Activated CD8-positive, alpha-beta memory T cell treated with anti-CD3 and anti-CD28 coated beads, Interleukin-2, amount 50 U/mL, for 48 hours (primary cell): ENCODE measurements around the gene LSM10.

Source experiments
- DNase-seq: peaks from one replicate; pipeline ENCODE4 v3.0.0-alpha.2; 2020

Gene LSM10

DNA sequence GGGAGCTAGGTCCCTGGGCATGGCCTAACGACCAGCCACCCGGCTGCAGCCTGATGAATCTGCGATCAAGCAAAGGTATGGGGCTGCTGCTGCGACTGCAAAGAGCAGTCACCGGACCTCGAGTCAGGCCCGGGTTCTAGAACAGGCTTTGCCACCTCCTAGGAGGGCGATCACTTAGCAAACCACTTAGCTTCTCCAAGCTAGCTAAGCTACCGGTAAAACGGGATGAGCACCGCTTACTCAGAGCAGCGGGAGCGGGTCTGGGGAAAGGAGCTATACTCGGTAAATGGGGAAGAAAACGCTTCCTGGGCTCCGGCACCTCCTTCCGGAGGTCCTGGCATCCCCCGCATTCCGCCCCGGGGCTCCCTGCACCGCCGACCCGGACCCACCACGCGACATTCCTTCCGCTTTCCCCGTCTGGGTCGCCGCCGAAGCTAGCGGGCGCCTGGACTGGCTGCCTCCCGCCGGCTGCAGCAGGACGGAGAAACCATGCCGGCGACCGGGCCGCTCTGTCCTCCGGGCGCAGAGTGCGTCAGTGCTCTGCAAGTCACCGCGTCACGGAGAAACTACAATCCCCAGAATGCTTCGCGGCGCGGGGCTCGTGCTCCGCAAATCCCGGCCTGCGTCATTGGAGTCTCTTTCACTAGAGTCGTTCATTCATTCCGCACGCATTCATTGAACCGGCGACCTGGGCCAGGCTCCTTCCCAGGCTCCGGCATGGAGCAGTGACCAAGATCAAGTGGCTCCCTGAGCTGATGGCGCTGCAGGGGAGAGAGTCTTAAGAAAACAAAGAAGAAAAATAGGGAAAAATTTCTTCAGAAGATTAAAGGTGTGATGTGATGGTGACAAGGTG is at the start of gene LSM10:
TSS of gene LSM10 (minus strand) at position 531 of the 853 bp plus-strand sequence. CDS start 3,779 bp downstream, outside the sequence.
- peak; percentile 95 for DNase-seq

- DNase-seq, result no peak
Measured at GRCh38 chr1:36447450-36447849, 49.7 kb upstream of the LSM10 start.

DNA sequence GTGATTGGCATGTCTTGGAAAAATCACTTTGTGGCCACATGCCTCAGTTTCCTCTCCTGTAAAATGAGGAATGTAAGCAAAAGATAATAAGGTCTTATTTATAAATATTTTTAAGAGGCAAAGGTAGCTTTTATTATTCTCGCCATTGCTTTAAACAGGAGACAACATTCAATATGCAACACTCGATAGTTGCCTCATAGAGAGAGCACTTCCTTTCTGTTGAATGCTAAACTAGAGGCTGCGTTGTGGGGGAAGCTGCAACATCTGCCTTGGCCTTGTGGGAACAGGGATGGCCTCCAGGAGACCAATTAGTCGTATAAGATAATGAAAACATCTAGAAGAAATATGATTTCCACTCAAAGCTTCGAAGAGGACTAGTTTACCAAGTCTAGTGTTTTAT is 49.0 kb upstream of the LSM10 start:
- DNase-seq, result no peak

GRCh38 chr1:36446271-36446670 is 48.6 kb upstream of the LSM10 start:
- no peak for DNase-seq

- no peak for DNase-seq
Measured at GRCh38 chr1:36443297-36443696, 45.6 kb upstream of the LSM10 start.

- DNase-seq, result no peak
Measured at GRCh38 chr1:36442337-36442736, 44.6 kb upstream of the LSM10 start.

- no peak for DNase-seq
Measured at GRCh38 chr1:36440646-36441045, 42.9 kb upstream of the LSM10 start.

DNA sequence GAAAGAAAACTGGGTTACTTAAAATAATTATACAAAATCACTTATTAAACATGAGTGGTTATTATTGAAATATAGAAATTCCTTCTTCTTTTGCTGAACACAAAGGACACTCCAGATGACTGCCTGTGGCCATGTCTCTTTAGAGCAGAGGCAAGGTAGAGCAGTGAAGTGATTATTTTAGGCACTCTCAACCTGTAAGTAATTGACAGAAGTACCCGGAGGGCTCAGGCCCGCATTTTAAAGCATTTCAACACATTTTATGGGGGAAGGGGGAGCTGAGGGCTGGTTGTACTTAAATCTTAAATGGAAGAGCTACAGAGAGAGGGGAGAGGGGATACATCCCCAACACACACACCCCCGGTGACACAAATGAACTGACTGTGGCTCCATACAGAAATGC is 42.3 kb upstream of the LSM10 start:
- DNase-seq, result no peak

DNA sequence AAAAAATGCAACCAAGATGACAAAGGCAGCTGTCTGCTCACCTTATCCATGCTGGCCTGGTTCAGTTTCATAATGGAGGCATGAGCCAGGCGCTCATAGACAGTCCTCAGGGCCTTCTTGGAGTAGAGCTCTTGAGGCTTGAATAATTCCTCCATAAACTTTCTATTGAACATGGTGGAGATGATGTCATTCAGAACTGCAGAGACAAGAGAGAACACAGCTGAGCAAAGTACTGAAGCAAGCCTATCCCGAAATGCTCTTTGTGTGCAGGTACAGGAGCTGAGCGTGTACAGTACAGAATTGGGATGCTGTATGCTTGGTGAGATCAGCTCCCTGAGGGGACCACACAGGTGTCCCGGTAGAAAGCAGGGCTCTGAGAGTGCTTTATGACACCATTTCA is 41.0 kb upstream of the LSM10 start:
- no peak for DNase-seq

GRCh38 chr1:36436821-36437220 is 39.1 kb upstream of the LSM10 start:
- DNase-seq, result no peak

DNA sequence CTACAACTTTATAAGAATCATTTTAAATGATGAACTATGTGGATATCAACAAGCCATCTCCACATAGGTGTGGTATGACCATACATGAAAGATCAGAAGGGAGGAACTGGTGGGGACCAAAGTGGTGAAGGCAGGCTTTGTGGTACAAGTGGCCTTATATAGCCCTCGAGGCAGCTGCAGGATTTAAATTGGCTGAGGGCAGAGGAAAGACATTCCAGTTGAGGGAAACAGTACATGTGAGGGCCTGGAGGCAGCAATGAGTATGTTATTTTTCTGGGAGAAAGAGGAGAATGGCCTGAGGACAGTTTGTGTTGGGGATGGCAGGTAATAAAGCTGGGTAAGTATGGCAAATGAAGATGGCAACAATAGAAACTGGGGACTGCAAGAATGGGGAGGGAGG is 35.4 kb upstream of the LSM10 start:
- DNase-seq, result no peak

DNA sequence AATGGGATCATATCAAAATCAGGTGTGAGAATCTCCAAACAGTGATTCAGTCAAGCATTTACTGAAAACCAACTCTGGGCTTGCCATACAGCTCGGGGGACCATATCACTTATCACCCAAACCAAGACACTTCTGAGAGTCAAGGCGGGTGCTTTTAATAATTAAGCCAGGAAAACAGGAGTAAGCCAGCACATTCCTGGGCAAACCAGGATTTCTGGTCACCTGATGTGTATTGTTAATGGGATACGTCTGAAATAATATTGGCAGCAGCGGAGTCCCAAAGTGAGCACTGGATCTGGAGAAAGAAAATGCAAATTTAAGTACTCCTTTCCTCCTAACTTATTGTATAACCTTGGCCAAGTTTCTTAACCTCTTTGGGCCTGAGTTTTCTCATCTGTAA is 34.9 kb upstream of the LSM10 start:
- DNase-seq, result no peak

DNA sequence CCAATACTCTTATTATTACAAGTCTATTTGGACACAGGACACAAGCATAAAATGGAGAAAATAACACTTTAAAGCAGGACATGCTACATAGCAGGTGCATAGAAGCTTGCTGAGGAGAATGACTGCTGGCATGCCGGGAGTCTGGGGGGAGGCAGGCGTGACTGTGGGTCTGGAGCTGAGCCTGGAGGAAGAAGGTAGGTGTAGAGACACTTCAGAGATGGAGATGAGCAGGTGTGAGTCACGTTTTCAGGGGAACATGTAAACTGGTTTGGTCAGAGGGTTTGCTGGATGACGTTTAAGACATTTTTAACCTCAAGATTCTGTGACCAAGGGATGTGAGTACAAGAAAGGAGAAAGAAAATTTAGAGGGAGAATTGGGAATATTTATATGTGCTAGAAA is 28.1 kb upstream of the LSM10 start:
- DNase-seq, result no peak

DNA sequence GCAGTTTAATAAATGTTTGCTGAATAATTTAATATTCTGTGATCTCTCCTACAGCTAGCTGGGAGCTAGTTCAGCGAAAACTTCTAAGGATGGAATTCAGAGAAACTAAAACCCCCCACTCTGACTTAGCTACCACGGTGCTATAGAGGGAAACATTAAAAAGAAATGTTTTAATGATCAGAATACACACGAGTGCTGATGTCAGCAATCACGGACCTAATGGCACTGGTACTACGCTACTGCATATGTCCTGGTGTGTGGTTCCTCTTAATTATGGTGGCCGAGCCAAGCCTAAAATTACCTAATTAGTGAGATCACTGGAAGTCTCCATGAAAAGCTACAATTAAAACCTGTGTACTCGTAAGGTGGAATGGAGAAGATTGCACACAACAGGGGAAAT is 23.9 kb upstream of the LSM10 start:
- DNase-seq, result no peak

GRCh38 chr1:36420836-36421317 is 23.2 kb upstream of the LSM10 start:
- peak; percentile 98 for DNase-seq

- DNase-seq, result no peak
Measured at GRCh38 chr1:36420409-36420808, 22.7 kb upstream of the LSM10 start.

- DNase-seq, result no peak
Measured at GRCh38 chr1:36419569-36419968, 21.9 kb upstream of the LSM10 start.

DNA sequence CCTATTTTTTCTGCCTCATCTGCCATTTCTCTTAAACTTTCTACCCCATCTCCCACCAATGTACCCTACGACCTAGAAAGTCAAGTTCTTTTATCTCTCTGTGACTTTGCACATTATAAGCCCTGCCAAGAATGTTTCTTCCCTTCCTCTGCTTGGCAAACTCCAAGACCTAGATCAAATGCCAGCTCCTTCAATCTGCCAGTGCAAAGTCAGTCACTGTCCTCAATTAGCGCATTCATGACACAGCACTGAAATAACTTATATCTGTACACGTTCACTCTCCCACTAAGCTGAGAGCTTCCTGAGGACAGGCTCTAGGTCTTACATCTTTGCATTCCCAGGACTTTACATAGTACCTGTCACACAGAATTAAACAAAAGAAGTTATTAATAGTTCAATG is 21.4 kb upstream of the LSM10 start:
- no peak for DNase-seq

DNA sequence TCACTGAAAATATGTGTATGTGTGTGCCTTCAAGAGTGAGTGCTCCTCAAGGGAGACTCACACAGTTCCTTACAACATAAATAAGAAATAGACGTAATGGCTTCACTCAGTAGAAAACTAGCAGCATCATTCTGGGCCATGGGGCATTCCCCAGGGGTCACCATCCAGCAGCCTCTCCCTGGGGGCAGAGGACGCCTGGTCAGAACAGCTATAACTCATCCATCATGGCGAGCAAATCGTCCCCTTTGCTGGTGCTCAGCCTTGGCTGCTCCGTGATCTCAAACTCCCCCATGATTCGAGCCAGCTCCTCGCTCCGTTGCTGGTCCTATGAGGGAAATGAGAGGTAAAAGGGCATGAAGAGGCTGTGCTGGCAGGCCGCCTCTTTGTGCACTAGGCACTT is 20.2 kb upstream of the LSM10 start:
- no peak for DNase-seq

DNA sequence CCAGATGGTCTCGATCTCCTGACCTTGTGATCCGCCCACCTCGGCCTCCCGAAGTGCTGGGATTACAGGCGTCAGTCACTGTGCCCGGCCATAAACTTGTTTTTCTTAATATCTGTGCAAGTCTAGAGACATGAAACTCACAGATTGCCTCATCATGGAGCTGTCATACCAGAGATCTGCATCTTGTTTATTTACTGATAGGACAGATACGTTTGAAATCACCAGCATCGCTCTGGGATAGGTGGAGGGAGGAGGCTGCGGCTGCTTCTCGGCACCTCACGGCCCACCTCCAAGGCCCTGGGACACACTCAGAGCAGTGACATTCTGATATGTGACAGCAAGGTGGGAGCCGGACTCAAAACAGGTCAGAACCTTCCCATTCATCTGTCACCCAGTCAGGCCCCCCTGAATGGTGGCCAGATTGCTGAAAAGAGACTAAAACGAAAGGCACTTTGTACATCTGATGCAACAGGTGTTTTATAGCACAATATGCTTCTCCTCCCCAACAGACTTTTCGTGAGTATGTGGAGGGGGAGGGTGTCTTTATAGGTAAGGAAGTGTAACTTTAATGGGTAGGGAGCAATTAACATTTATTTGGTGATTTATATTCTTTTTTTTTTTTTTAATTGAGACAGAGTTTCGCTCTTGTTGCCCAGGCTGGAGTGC is 18.1 kb upstream of the LSM10 start:
- no peak for DNase-seq

DNA sequence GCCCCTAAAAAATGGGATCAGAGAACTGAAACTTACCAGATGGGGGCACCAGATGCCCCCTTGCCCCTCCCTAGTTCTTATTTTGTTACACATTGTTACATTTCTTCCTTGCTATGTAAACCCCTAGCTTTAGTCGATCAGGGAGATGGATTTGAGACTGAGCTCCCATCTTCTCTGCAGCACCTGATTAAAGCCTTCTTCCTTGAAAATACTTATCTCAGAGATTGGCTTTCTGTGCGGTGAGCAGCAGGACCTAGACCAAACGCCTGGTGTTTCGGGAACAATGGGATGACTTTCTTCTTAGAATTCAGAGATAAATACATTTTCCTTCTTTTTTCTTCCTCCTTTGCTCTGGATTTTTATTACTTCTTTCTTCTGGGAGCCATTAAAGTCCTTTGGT is 16.7 kb upstream of the LSM10 start:
- no peak for DNase-seq

DNA sequence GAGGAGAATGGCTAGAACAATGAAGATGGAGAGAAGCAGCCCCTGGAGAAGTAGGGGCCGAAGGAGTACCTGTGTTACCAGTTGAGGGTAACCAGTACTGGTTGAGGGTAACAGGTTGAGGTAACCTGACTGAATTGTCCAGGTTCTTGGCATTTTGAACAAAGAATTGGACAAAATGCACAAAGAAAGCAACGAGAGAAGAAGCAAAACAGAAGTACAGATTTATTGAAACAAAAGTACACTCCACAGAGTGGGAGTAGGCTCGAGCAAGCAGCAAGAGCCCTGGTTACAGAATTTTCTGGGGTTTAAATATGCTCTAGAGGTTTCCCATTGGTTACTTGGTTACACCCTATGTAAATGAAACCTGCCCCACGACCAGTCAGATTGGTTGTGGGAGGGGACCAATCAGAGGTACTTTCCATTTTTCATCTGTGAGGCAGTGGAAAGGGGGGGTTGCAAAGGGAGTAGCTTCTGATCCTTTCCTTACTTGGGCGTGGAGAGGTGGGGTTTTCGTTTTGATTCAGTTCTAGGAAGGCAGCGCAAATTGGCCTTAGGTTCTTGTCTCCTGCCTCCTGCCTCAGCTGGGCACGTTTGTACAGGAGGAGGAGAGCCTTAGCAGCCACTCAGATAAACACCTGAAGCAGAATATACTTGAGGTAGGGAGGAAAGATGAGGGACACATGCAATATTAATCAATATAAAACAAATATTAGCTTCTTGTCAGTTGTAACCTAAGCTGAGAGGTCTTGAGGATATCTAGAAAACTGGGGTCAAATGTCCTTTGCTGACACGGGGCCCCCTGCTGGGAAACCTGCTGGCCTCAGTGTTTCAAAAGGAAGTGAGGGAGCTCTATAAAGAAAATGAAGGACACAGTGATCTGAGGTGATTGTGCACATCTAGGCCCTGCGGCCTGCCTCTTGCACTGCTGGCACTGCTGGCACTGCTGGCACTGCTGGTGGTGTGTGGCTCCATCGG is 14.3 kb upstream of the LSM10 start:
- DNase-seq, result peak; percentile 57

DNA sequence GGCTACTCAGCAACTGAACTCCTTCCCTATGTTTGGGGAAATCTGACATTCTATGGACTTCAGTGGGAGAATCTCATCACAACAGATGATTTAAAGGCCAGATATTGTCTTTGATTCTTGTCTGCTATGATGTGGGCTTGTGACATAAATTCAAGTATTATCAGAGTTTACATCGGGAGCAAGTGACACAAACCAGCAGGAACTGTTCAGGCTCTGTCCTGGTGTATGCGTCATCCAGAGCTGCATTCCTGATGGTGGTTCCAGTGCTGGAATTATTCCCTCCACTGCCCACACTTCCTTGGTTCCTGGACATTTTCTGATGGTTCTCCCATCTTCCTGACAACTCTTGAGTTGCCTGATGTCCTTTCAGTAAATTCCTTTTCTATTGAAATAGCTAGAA is 10.8 kb upstream of the LSM10 start:
- DNase-seq, result no peak
